Measurements from ENCODE around the gene ADGRE2. TPM values are rescaled to one million over a fixed set of nuclear protein-coding genes. Genes with fewer than 3 reads are reported as not detected.
"Not testable (repeated sequence)": the region's sequence is repeated elsewhere in the genome, so short reads cannot be mapped to it uniquely, and the experiment has no call there.

The ADGRE2 gene
- total and polyA plus RNA-seq, 2 donors (not counting 1 experiment from before 2014, with no cell fraction given), result under 0.01 to 0.07 TPM

GRCh38 chr19:14769201-14769600, 9.2 kb downstream of the ADGRE2 start:
- H3K4me3 ChIP-seq (replicated peaks in 1 of 4; ENCODE audit: control extremely low read depth in 1 of 4, insufficient read depth in 1 of 4, low read depth in 3 of 4, low read length in 4 of 4), result no peak overlapping the region
- no peaks in the 10 kb centered on the region for H3K36me3 ChIP-seq (ENCODE audit: control insufficient read depth, insufficient read depth, low read length)
- H3K27me3 ChIP-seq (ENCODE audit: control insufficient read depth, insufficient read depth, low read length), result no peaks in the 10 kb centered on the region
- no peak overlapping the region for H3K27ac ChIP-seq (ENCODE audit: insufficient read depth, low read length)
- H2AFZ ChIP-seq (ENCODE audit: low read length), result no peak overlapping the region
- TF ChIP-seq, protein P1, sequence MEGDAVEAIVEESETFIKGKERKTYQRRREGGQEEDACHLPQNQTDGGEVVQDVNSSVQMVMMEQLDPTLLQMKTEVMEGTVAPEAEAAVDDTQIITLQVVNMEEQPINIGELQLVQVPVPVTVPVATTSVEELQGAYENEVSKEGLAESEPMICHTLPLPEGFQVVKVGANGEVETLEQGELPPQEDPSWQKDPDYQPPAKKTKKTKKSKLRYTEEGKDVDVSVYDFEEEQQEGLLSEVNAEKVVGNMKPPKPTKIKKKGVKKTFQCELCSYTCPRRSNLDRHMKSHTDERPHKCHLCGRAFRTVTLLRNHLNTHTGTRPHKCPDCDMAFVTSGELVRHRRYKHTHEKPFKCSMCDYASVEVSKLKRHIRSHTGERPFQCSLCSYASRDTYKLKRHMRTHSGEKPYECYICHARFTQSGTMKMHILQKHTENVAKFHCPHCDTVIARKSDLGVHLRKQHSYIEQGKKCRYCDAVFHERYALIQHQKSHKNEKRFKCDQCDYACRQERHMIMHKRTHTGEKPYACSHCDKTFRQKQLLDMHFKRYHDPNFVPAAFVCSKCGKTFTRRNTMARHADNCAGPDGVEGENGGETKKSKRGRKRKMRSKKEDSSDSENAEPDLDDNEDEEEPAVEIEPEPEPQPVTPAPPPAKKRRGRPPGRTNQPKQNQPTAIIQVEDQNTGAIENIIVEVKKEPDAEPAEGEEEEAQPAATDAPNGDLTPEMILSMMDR (conservative IDR thresholded peaks at IDR 0.05 in 1 of 2, IDR thresholded peaks at IDR 0.05 in 1 of 2; ENCODE audit: low read depth in 1 of 2, low read length in 2 of 2), result no peak
- H4K20me1 ChIP-seq (ENCODE audit: control insufficient read depth, extremely low read depth, insufficient read depth, low read length), result no peaks in the 10 kb centered on the region
- H3K4me1 ChIP-seq (ENCODE audit: control insufficient read depth, extremely low read depth, insufficient read depth, low read length), result no peaks in the 10 kb centered on the region
- no peak overlapping the region for H3K9ac ChIP-seq (ENCODE audit: insufficient read depth, low read length)
- no peaks in the 10 kb centered on the region for H3K79me2 ChIP-seq (ENCODE audit: control insufficient read depth, insufficient read depth, low read length)
- DNase-seq (ENCODE audit: low read depth in 2 of 2), result no peak
- no peaks in the 10 kb centered on the region for H3K9me3 ChIP-seq (ENCODE audit: control insufficient read depth, insufficient read depth, low read depth, low read length)
- no peak overlapping the region for H3K4me2 ChIP-seq (ENCODE audit: extremely low read depth, insufficient read depth, low read length)

DNA sequence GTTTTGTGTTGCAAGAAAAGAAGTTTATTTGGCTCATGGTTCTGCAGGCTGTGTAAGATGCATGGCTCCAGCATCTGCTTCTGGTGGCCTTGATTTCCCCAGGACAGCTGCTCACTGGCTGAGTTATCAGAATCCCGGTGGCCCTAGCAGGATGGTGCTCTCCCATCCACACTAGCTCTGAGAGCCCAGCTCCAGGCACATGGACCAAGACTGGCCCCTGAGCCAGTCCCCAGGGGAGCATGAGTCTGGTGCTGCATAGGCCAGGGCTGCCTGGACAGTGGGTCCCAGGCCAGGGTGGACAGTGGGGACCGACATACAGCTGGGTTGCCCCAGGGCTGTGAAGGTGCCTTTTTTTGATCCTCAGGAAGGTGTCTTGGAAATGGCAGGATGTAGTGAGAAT, 10.4 kb downstream of the ADGRE2 start:
- no peak overlapping the region for H2AFZ ChIP-seq (ENCODE audit: low read length)
- H3K4me3 ChIP-seq (replicated peaks in 1 of 4; ENCODE audit: control extremely low read depth in 1 of 4, insufficient read depth in 1 of 4, low read depth in 3 of 4, low read length in 4 of 4), result no peak overlapping the region
- no peak for TF ChIP-seq EZH2 (IDR thresholded peaks at IDR 0.05; ENCODE audit: low read length, missing control alignments)
- TF ChIP-seq, protein P1 (conservative IDR thresholded peaks at IDR 0.05 in 1 of 2, IDR thresholded peaks at IDR 0.05 in 1 of 2; ENCODE audit: low read depth in 1 of 2, low read length in 2 of 2), result no peak
- DNase-seq (ENCODE audit: low read depth in 2 of 2), result no peak
- H3K36me3 ChIP-seq (ENCODE audit: control insufficient read depth, insufficient read depth, low read length), result no peaks in the 10 kb centered on the region
- no peaks in the 10 kb centered on the region for H4K20me1 ChIP-seq (ENCODE audit: control insufficient read depth, extremely low read depth, insufficient read depth, low read length)
- no peaks in the 10 kb centered on the region for H3K27me3 ChIP-seq (ENCODE audit: control insufficient read depth, insufficient read depth, low read length)
- H3K4me1 ChIP-seq (ENCODE audit: control insufficient read depth, extremely low read depth, insufficient read depth, low read length), result no peaks in the 10 kb centered on the region
- H3K79me2 ChIP-seq (ENCODE audit: control insufficient read depth, insufficient read depth, low read length), result no peaks in the 10 kb centered on the region
- H3K27ac ChIP-seq (ENCODE audit: insufficient read depth, low read length), result no peak overlapping the region
- H3K4me2 ChIP-seq (ENCODE audit: extremely low read depth, insufficient read depth, low read length), result no peak overlapping the region
- H3K9me3 ChIP-seq (ENCODE audit: control insufficient read depth, insufficient read depth, low read depth, low read length), result no peaks in the 10 kb centered on the region
- no peak overlapping the region for H3K9ac ChIP-seq (ENCODE audit: insufficient read depth, low read length)

- Histone ChIP-seq H3K27me3 (ENCODE audit: control insufficient read depth, insufficient read depth, low read length) (no peaks in the 10 kb centered on the region), H3K4me2 (ENCODE audit: extremely low read depth, insufficient read depth, low read length) (no peak overlapping the region), H3K4me3 (replicated peaks in 1 of 4; ENCODE audit: control extremely low read depth in 1 of 4, insufficient read depth in 1 of 4, low read depth in 3 of 4, low read length in 4 of 4) (no peak overlapping the region), H3K79me2 (ENCODE audit: control insufficient read depth, insufficient read depth, low read length) (no peaks in the 10 kb centered on the region), H4K20me1 (ENCODE audit: control insufficient read depth, extremely low read depth, insufficient read depth, low read length) (no peaks in the 10 kb centered on the region), H3K27ac (ENCODE audit: insufficient read depth, low read length) (no peak overlapping the region), H3K4me1 (ENCODE audit: control insufficient read depth, extremely low read depth, insufficient read depth, low read length) (no peaks in the 10 kb centered on the region), H3K36me3 (ENCODE audit: control insufficient read depth, insufficient read depth, low read length) (no peaks in the 10 kb centered on the region), H2AFZ (ENCODE audit: low read length) (no peak overlapping the region), H3K9ac (ENCODE audit: insufficient read depth, low read length) (no peak overlapping the region), H3K9me3 (ENCODE audit: control insufficient read depth, insufficient read depth, low read depth, low read length) (no peaks in the 10 kb centered on the region)
- TF ChIP-seq, protein P1 (conservative IDR thresholded peaks at IDR 0.05 in 1 of 2, IDR thresholded peaks at IDR 0.05 in 1 of 2; ENCODE audit: low read depth in 1 of 2, low read length in 2 of 2), result no peak
- no peak for TF ChIP-seq EZH2 (IDR thresholded peaks at IDR 0.05; ENCODE audit: low read length, missing control alignments)
- no peak for DNase-seq (ENCODE audit: low read depth in 2 of 2)
These were observed 10.8 kb downstream of the ADGRE2 start for GRCh38 chr19:14767466-14767971.

- not testable (repeated sequence) for H3K27me3 ChIP-seq (ENCODE audit: control insufficient read depth, insufficient read depth, low read length); H3K9ac ChIP-seq (ENCODE audit: insufficient read depth, low read length); H3K27ac ChIP-seq (ENCODE audit: insufficient read depth, low read length); H3K79me2 ChIP-seq (ENCODE audit: control insufficient read depth, insufficient read depth, low read length); H3K9me3 ChIP-seq (ENCODE audit: control insufficient read depth, insufficient read depth, low read depth, low read length); H3K4me2 ChIP-seq (ENCODE audit: extremely low read depth, insufficient read depth, low read length); H3K4me3 ChIP-seq (replicated peaks in 1 of 4; ENCODE audit: control extremely low read depth in 1 of 4, insufficient read depth in 1 of 4, low read depth in 3 of 4, low read length in 4 of 4); DNase-seq (ENCODE audit: low read depth in 2 of 2); H2AFZ ChIP-seq (ENCODE audit: low read length); H3K36me3 ChIP-seq (ENCODE audit: control insufficient read depth, insufficient read depth, low read length); H4K20me1 ChIP-seq (ENCODE audit: control insufficient read depth, extremely low read depth, insufficient read depth, low read length); H3K4me1 ChIP-seq (ENCODE audit: control insufficient read depth, extremely low read depth, insufficient read depth, low read length)
These were observed 12.5 kb downstream of the ADGRE2 start for GRCh38 chr19:14765841-14766240.

GRCh38 chr19:14765403-14765802, 13.0 kb downstream of the ADGRE2 start:
- not testable (repeated sequence) for H3K4me1 ChIP-seq (ENCODE audit: control insufficient read depth, extremely low read depth, insufficient read depth, low read length); DNase-seq (ENCODE audit: low read depth in 2 of 2); H3K4me2 ChIP-seq (ENCODE audit: extremely low read depth, insufficient read depth, low read length); H3K9me3 ChIP-seq (ENCODE audit: control insufficient read depth, insufficient read depth, low read depth, low read length); H3K79me2 ChIP-seq (ENCODE audit: control insufficient read depth, insufficient read depth, low read length); H3K9ac ChIP-seq (ENCODE audit: insufficient read depth, low read length); H3K4me3 ChIP-seq (replicated peaks in 1 of 4; ENCODE audit: control extremely low read depth in 1 of 4, insufficient read depth in 1 of 4, low read depth in 3 of 4, low read length in 4 of 4); H3K36me3 ChIP-seq (ENCODE audit: control insufficient read depth, insufficient read depth, low read length); H2AFZ ChIP-seq (ENCODE audit: low read length); H4K20me1 ChIP-seq (ENCODE audit: control insufficient read depth, extremely low read depth, insufficient read depth, low read length); H3K27me3 ChIP-seq (ENCODE audit: control insufficient read depth, insufficient read depth, low read length); H3K27ac ChIP-seq (ENCODE audit: insufficient read depth, low read length)
